Jurkat, Clone E6-1 (cell line): ENCODE data around the gene ARL14.

Experiments used
- DNase-seq: peaks from one replicate; pipeline ENCODE4 v3.0.0-alpha.2; 2011; ENCODE audit warnings: low read depth, low spot score
- H3K4me3 ChIP-seq: 2 replicates; pipeline ENCODE4 v1.5.1; 2011; ENCODE audit warnings: mild to moderate bottlenecking, low read length, control low read depth, moderate library complexity

ARL14 gene

DNA sequence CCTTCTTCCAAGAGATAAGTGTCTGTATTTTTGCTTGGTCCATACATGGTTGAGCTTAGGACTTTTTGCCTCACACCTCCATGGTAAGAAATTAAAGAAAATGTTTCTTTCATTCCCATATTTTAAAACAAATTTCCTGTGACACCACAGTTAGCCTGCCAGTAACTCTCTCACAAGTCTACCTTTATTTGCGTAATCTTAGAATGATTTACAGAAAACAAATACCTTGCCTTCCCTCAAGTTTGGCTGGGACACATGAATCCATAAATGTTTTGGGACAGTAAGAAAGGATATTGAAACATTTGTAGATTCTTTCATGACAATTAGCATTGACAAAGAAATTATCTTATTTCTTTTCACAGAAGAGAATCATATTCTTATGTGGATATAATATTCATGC, 3.8 kb upstream of the ARL14 start:
- no peak overlapping the region for H3K4me3 ChIP-seq
- no peak for DNase-seq

DNA sequence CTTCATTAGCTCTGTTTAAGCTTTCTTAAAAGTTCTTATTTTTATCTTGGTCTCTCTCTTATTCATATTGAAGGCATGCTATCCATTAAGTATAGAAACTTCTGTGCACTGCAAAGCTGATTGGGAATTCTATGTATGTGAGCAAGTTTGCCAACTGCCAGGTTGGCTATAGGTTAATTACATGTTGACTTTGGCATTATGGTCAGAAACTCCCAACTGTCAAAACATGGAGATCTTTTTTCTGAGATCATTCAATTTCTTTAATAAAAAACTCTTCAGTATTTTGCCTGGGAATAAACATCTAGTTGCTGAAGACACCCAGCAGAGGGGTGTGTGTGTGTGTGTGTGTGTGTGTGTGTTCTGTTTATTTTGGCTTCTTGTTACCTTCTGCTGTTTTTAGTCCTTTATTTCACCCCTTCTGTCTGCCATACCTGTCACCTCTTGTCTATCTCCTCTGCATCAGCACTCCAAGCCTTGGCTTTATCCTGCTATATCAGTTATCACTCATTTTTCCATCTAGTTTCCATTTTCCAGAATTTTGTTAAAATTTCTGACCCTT, 1.3 kb upstream of the ARL14 start:
- no peak for DNase-seq
- no peak overlapping the region for H3K4me3 ChIP-seq

DNA sequence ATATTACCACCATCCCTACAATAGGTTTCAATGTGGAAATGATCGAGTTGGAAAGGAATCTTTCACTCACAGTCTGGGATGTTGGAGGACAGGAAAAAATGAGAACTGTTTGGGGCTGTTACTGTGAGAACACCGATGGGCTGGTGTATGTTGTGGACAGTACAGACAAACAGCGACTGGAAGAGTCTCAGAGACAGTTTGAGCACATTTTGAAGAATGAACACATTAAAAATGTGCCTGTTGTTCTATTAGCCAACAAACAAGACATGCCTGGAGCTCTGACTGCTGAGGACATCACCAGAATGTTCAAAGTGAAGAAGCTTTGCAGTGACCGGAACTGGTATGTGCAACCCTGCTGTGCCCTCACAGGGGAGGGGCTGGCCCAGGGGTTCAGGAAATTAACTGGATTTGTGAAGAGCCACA, 510 bp downstream of the ARL14 start:
- no peak for DNase-seq
- no peak overlapping the region for H3K4me3 ChIP-seq

DNA sequence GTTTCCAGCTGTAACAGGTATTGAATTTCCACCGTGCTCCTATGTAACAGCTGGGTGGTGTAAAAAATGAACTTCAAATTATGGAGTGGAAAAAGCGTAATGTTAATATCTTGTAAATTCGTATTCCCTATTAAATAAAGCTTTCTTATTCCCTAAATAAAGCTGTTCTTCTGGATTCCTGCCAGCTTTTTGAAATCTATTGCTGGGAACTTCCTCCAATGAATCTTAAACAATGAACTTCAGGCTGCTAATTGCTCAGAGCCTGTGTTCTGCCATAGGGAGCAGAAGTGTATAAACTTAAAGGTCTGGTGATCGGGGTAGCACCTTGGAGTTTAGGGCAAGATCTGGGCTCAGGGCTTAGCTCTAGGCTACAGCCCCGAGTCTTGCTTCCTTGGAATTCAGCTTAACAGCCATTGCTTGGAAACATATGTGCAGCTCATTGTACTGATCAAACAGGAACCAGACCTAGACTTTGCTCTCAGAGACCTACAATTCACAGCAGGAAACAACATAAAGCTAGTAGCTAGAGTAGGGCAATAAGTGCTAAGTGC, 1.4 kb downstream of the ARL14 start:
- H3K4me3 ChIP-seq = no peak overlapping the region
- DNase-seq = no peak

DNA sequence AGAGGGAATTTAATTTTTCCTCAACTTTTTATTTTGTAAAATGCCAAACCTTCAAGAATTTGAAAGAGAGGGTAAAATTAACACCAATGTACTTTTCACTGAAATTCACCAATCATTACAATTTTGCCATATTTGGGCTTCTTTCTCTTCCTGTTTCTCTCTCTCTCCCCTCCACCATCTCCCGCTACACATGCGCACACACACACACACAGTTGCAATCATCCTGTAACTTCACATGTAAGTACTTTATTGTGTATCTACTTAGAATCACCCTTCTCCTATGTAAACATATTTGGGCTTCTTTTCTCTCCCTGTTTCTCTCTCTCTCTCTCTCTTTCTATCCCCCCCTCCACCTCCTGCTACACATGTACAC, 7.4 kb downstream of the ARL14 start:
- peak; percentile 11 for DNase-seq
- no peak overlapping the region for H3K4me3 ChIP-seq

DNA sequence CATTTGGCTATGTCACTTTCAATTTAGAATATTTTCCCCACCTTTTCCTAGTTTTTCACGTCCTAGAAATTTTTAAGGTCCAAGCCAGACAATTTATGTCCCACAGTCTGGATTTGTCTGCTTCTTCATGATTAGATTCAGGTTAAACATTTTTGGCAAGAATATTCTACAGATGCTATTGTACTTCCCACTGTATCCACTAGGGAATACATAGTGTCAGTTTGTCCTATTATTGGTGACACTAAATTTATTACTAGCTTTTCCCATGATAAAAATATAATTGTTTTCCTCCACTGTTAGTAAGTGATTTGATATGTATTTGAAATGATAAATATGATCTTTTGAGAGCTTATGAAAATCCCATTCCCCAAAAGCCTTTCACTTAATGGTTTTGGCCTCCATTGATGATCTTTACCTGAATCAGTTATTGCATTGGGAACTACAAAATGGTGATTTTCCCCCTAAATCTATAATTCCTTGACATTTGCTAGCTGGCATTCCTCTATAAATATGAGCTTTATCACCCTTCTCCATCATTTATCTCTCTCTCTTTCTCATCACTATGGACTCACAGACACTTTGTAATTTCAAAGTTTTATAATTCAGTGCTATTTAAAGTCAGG, 8.3 kb downstream of the ARL14 start:
- DNase-seq = no peak

DNA sequence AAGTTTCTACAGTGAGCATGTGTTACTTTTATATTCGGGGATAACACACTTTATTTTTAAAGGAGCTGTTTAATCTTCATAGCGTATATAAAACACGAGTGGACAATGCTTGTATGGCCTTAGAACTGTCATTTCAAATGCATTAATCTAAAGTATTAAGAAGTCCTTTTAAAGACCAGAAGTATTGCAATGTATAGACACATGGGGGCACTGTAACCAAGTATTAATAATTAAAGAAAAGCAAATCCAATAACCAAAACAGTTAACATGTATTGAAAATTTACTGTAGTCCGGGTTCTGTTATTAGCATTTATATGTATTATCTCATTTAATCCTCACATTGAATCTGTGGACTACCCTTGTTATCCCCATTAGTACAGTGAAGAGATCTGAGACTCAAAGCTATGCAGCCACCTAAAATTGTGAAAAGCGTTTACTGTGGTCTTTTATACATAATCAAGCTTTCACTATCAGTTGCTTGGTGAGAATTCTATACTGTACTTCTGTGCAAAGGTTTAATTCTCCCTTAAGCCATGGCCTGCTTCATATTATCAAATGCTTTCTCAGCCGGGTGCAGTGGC, 10.1 kb downstream of the ARL14 start:
- H3K4me3 ChIP-seq = no peak overlapping the region
- DNase-seq = peak; percentile 7

More for the DNA sequence above, 8.3 kb downstream of the ARL14 start:
- H3K4me3 ChIP-seq = no peak overlapping the region

DNA sequence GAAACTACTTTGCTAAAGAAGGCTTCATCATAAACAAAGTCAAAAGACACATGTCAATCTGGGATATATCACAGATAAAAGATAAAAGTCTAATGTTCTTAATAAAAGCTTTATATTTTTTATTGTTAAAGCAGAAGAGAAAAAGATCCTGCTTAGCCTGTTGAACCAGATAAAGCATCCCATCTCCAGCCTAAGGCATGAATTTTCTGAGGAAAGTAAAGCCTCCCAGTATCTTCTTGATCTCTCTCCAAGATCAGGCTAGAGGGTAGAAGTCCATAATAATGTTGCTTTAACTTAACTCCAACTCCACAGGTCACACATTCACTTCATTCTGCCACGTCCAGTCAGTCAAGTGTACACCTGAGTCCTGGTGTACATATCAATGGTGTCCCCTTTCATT, 14.2 kb downstream of the ARL14 start:
- H3K4me3 ChIP-seq = no peak overlapping the region
- no peak for DNase-seq

DNA sequence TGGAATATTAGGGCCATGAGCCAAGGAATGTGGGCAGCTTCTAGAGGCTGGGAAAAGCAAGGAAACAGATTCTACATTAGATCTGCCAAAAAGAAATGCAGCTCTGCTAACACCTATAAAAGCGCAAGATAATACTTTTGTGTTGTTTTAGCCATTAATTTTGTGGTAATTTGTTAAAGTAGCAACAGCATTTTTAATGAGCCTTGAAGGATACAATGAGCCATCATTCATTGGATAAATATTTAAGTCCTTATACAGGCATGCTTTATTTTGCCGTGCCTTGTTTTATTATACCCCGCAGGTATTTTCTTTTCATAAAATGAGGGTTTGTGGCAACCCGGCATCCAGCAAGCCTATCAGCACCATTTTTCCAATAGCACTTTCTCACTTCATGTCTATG, 15.0 kb downstream of the ARL14 start:
- H3K4me3 ChIP-seq = no peak overlapping the region
- DNase-seq = no peak

DNA sequence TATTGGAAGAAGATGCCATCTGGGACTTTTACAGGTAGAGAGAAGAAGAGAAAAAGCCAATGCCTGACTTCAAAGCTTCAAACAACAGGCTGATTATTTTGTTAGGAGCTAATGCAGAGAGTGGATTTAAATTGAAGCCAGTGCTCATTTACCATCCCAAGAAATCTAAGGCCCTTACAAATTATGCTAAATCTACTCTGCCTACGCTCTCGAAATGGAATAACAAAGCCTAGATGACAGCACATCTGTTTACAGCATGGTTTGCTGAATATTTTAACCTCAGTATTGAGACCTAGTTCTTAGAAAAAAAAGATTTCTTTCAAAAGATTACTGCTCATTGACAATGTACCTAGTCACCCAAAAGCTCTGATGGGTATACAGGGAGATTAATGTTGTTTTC, 16.2 kb downstream of the ARL14 start:
- no peak for DNase-seq

DNA sequence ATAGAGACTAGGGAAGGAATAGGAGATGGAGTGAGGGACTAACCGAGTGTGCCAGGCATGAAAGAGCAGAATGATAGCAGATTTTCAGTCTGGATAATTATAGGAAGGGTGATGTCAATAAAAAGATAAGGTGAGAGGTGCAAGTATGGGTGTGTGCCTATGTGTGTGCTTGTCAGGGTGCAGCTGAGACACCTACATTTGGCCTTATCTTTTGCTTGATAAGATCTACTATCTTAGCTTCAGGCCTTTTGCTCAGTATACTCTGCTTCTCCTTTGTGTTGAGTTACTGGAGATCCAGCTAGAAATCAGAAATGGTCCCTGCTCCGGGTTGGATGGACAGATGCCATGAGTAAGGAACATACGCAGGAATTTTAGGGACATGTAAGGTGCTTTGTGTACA, 17.4 kb downstream of the ARL14 start:
- DNase-seq = no peak
- no peak overlapping the region for H3K4me3 ChIP-seq

More for the DNA sequence above, 16.2 kb downstream of the ARL14 start:
- no peak overlapping the region for H3K4me3 ChIP-seq

DNA sequence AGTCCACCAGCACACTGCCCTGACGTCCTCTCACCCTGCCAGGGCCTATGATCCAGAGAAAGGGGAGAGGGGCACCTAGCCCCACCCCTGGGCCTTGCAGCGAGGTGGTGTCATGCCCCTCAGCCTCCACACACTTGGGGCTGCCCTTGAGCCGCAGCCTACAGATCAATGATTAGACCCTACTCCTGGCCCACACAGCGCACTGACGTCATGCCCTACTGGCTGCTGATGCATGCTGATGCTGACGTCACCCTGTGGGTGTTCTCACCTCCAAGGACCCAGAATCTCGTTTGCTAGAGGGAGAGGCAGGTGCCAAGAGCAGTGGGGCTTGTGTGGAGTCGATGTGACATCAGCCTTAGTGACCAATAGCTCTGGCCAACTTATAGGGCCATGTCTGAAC, 18.0 kb downstream of the ARL14 start:
- H3K4me3 ChIP-seq = no peak overlapping the region
- no peak for DNase-seq

DNA sequence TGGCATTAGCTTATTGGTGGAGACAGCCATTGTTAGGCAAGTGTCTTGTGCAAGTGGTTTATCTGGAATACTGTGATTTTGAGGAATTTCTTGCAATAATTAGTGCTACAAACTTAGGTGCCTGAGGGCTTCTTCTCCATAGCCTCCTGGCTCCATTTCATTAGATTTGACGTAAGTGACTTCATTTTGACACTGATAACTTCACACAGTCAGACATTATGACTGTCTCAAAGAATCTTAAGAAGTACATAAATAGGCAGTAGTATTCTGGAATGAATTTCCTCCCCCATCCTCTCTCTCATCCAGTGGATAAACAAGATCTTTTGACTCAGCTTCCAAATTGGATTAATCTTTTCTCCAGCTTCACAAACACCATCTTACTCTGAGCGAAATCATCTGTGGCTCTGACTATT, 19.0 kb downstream of the ARL14 start:
- no peak for DNase-seq
- no peak overlapping the region for H3K4me3 ChIP-seq

DNA sequence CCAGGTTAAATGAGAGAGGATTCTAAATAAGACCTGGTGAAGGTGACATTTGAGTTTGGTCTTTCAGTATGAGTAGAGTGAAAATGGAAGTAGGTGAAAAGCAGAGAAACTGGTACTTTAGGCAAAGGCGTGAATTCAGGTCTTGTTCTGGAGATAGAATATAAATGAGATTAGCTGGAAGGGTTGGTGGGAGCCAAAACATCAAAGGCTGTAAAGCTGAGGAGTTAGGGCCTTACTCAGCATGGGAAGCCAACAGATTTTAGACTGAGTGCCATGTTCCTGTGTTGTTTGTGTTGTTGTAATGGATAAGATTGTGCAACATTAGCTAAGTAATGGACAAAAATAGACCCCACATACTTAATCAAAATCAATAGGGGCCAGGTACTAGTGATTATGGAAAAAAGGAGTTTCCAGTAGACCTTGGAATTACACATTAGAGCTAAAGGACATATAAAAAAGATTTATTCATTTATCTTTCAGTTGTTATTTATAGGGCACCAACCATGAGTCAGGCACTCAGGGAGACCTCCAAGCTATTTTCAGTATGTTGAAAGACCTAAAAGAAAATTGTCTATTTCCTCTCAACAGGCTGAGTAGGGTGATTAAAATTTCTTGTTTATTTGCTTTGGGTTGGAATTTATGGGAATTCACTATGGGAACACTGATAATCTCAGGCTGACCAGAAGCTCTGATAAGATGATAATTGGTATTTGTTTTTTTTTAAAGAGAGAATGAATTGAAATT, 20.8 kb downstream of the ARL14 start:
- no peak overlapping the region for H3K4me3 ChIP-seq
- no peak for DNase-seq

DNA sequence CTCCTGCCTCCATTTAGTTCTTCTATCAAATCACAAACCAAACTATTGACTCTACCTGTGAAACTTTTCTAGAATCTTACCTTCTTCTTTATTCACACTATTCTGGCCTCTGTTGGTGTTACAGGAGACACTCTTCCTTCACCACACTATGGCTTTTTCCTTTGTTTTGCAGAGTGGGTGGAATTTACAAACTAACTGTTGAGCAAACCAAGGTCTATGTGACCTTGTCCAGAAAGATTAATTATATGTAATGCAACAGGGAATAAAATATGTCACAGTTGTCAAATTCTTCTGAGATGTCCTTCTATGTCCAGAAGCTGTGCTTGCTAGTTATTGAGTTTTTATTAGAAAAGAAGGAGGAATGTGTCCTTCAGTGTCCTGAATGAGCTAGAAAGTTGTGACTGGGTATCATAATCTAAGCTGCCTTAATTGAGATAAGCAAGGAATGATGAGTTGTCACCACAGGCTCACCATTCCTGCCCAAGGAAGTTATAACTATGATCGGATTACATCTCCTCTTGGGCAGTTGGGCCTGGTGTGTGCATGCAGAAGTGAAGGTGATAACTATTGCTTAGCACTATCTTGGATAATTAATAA, 21.7 kb downstream of the ARL14 start:
- no peak overlapping the region for H3K4me3 ChIP-seq
- DNase-seq = no peak

DNA sequence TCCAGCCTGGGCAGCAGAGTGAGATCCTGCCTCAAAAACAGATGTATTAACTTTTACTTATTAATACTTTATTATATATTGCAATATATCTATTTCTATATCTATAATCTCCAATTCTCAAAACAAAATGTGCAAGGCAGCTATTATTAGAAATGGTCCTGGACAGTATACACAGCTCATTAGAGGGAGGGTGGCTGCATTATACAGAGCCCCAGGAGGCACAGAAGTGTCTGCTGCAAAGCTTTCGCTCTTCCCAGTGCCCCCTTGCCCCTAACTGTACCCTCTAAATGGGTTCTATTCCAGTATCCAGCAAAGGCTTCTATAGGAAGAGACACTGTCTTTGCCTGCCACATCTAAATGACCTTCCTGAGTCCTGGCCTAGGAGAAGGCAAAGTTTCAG, 24.5 kb downstream of the ARL14 start:
- no peak overlapping the region for H3K4me3 ChIP-seq
- no peak for DNase-seq

DNA sequence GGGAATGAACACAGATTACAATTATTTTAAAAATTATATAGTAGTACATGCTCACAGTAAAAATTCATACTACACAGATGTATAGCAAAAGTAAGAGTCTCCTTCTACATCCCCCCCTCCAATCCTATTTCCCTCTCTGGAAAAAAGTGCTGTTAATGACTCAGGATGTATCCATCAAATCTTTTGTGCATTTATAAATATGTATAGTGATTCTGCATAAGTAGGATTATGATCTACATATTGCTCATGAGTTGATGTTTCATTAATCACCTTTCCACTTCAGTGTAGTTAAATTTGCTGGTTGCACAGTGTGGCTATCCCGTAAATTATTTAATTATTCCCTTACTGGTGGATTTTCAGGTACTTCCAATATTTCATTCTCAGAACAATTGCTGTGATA, 25.3 kb downstream of the ARL14 start:
- no peak overlapping the region for H3K4me3 ChIP-seq
- DNase-seq = no peak

DNA sequence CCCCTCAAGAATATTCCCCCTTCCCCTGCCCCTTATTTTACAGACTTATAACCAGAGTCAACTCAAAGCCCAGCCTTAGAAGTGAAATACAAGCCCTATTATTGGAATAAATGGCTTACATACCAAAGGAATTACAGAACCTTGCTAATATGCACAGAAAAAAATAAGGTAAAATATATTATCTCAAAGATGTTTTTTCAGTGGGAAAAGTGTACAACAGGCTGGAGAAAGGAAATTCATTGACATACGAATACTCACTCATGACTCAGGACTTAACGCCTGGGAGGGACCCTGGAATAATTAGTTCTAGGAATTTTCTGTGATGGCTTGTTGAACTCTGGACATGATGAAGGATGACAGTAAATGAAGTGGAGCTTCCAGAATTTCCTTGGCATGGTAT, 27.0 kb downstream of the ARL14 start:
- no peak overlapping the region for H3K4me3 ChIP-seq
- DNase-seq = no peak

DNA sequence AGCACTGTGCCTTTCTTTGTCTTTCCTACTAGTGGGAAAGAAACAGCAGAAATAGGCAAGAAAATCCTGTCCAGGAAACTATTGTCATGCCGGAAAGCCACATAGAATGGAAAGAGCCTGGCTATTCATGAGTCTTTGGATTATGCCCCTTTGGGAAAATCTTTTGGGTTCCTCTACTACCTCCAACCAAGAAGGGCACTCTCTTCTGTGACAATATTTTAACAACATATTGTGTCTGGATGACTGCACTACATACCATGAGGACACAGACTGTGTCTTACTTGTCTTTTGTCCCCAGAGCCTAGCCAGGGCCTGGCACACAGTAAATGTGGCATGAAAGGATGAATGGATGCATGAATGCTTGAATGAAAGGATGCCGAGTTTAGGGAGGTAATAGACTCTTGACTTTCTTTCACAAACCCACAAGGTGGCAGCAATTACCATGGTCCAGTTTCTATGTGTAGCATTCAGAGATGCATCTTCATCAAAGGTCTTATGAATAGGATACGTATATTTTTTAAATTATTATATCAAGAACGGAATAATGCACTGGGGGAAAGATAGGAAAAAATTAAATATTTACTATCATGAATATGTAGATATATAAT, 30.3 kb downstream of the ARL14 start:
- H3K4me3 ChIP-seq = no peak overlapping the region
- DNase-seq = peak; percentile 50
